Astrocyte of the cerebellum (primary cell): ENCODE data around the gene KCNMB2.
"Not testable (repeated sequence)": the region's sequence is repeated elsewhere in the genome, so short reads cannot be mapped to it uniquely, and the experiment has no call there.

Experiments
- DNase-seq: peaks from one replicate; pipeline ENCODE4 v3.0.0-alpha.2; 2011; ENCODE audit warnings: low read depth
- H3K4me3 ChIP-seq: 2 replicates; pipeline ENCODE4 v1.5.1; 2011; ENCODE audit warnings: mild to moderate bottlenecking, low read depth, low read length, moderate library complexity
- CTCF ChIP-seq: IDR thresholded peaks from 2 replicates; pipeline ENCODE4 v1.5.1; 2012; ENCODE audit warnings: low read length, low read depth, moderate library complexity, mild to moderate bottlenecking; ENCODE audit errors: missing control alignments
- in situ Hi-C: cut with HindIII; loops from 2 replicates; pipeline ENCODE4 v1.10.0; 2017; ENCODE audit warnings: low sequenced_read_pairs

The KCNMB2 gene

GRCh38 chr3:178508443-178508825 is 27.8 kb upstream of the KCNMB2 start:
- in situ Hi-C loops: no loop called here
- TF ChIP-seq CTCF: no peak
- H3K4me3 ChIP-seq: no peak overlapping the region

GRCh38 chr3:178510496-178510895 is 25.7 kb upstream of the KCNMB2 start:
- no peak for TF ChIP-seq CTCF
- DNase-seq: no peak
- H3K4me3 ChIP-seq: no peak overlapping the region
- in situ Hi-C loops: no loop called here

More at GRCh38 chr3:178508443-178508825, 27.8 kb upstream of the KCNMB2 start:
- DNase-seq: no peak

GRCh38 chr3:178512647-178513046 is 23.6 kb upstream of the KCNMB2 start:
- no peak overlapping the region for H3K4me3 ChIP-seq
- TF ChIP-seq CTCF: no peak
- in situ Hi-C loops: no loop called here
- no peak for DNase-seq

GRCh38 chr3:178513546-178514380 is 22.5 kb upstream of the KCNMB2 start:
- H3K4me3 ChIP-seq: no peak overlapping the region
- DNase-seq: no peak
- TF ChIP-seq CTCF: no peak
- in situ Hi-C loops: no loop called here

- H3K4me3 ChIP-seq: no peak overlapping the region
- TF ChIP-seq CTCF: no peak
- no peak for DNase-seq
- in situ Hi-C loops: no loop called here
Observed at GRCh38 chr3:178514401-178514800, 21.8 kb upstream of the KCNMB2 start.

GRCh38 chr3:178515076-178515744 is 21.0 kb upstream of the KCNMB2 start:
- H3K4me3 ChIP-seq, DNase-seq, in situ Hi-C loops: not testable (repeated sequence)
